H1 (cell line): Measurements from ENCODE around the gene BRSK2. TPM values are rescaled to one million over a fixed set of nuclear protein-coding genes. Genes with fewer than 3 reads are reported as not detected.

Experiments used
- CTCF ChIA-PET: fragments of 300-600 bp; sonication (Branson Sonifier 250); formaldehyde crosslinking; loops from one replicate; lab custom pipeline; 2021; ENCODE audit not compliant: partially characterized antibody; lab: Charles Lee
- POLR2A ChIA-PET: fragments of 300-600 bp; sonication (Branson Sonifier 250); formaldehyde crosslinking; loops from one replicate; lab custom pipeline; 2021; ENCODE audit warnings: inconsistent platforms; ENCODE audit not compliant: partially characterized antibody; lab: Charles Lee
- DNase-seq, 2 experiments: peaks; one replicate each; pipeline versions ENCODE4 v3.0.0 to v3.0.0-alpha.2; 2010 to 2022; ENCODE audit warnings: low spot score in 2 of 2, low read depth in 1 of 2, mixed read lengths in 1 of 2
- FAIRE-seq: peaks from 2 replicates; lab custom pipeline; 2011; peaks lifted over from hg19 to GRCh38; lab: Jason Lieb, UNC
- H2AFZ ChIP-seq: 2 replicates; pipeline ENCODE4 v1.8.1; 2012; ENCODE audit warnings: low read length, inconsistent platforms
- H2AK5ac ChIP-seq: 2 replicates; pipeline ENCODE4 v1.6.1; 2013; ENCODE audit warnings: low read depth, low read length
- H2BK120ac ChIP-seq: replicated peaks from 2 replicates; pipeline ENCODE3; 2013; ENCODE audit warnings: low read depth, low read length, inconsistent platforms
- H2BK12ac ChIP-seq: 2 replicates; pipeline ENCODE4 v1.6.1; 2013; ENCODE audit warnings: low read depth, low read length
- H2BK15ac ChIP-seq: 2 replicates; pipeline ENCODE4 v1.6.1; 2013; ENCODE audit warnings: low read length
- H2BK20ac ChIP-seq: 2 replicates; pipeline ENCODE4 v1.6.1; 2013; ENCODE audit warnings: low read length
- H2BK5ac ChIP-seq: 2 replicates; pipeline ENCODE4 v1.6.1; 2013; ENCODE audit warnings: low read depth, low read length
- H3K14ac ChIP-seq: 2 replicates; pipeline ENCODE4 v1.6.1; 2013; ENCODE audit warnings: inconsistent platforms; ENCODE audit not compliant: insufficient read length
- H3K18ac ChIP-seq: 2 replicates; pipeline ENCODE4 v1.6.1; 2013; ENCODE audit warnings: low read length; ENCODE audit errors: extremely low read depth
- H3K23ac ChIP-seq: 2 replicates; pipeline ENCODE4 v1.6.1; 2013; ENCODE audit warnings: inconsistent platforms; ENCODE audit not compliant: insufficient read length
- H3K23me2 ChIP-seq: 2 replicates; pipeline ENCODE4 v1.6.1; 2013; ENCODE audit warnings: low read depth, low read length
- H3K27ac ChIP-seq: 2 replicates; pipeline ENCODE4 v1.6.1; 2011; ENCODE audit warnings: low read depth, low read length, inconsistent platforms
- H3K27me3 ChIP-seq, 4 experiments: replicated peaks in 1 of 4; 1 replicate in 1 of 4; 2 replicates in 3 of 4; pipeline versions ENCODE4 v1.6.1 to v1.8.1; 2011 to 2013; ENCODE audit warnings: low read length in 3 of 4, mild to moderate bottlenecking in 3 of 4, inconsistent platforms in 2 of 4, mixed read lengths in 2 of 4, moderate library complexity in 1 of 4; ENCODE audit not compliant: control insufficient read depth in 3 of 4, insufficient read depth in 3 of 4; ENCODE audit errors: extremely low read depth in 1 of 4
- H3K36me3 ChIP-seq, 4 experiments: 2 replicates each; pipeline versions ENCODE4 v1.6.1 to v1.8.1; 2011 to 2013; ENCODE audit warnings: mild to moderate bottlenecking in 4 of 4, low read length in 3 of 4, moderate library complexity in 2 of 4, control low read depth in 1 of 4, inconsistent platforms in 1 of 4; ENCODE audit not compliant: insufficient read depth in 4 of 4, control insufficient read depth in 2 of 4
- H3K4ac ChIP-seq: replicated peaks from 2 replicates; pipeline ENCODE3; 2013; ENCODE audit warnings: low read length, low read depth, mixed read lengths, inconsistent platforms; ENCODE audit not compliant: insufficient read length
- H3K4me1 ChIP-seq, 4 experiments: replicated peaks in 1 of 4; 1 replicate in 1 of 4; 2 replicates in 3 of 4; pipeline versions ENCODE4 v1.6.1 to v1.8.1; 2011 to 2013; ENCODE audit warnings: low read length in 3 of 4, inconsistent platforms in 2 of 4, mixed read lengths in 1 of 4; ENCODE audit not compliant: insufficient read depth in 4 of 4, control insufficient read depth in 3 of 4
- H3K4me2 ChIP-seq, 2 experiments: 2 replicates each; pipeline versions ENCODE4 v1.6.1 to v1.8.1; 2011 to 2013; ENCODE audit warnings: low read depth in 2 of 2, low read length in 2 of 2, control low read depth in 1 of 2, inconsistent platforms in 1 of 2, mild to moderate bottlenecking in 1 of 2; ENCODE audit not compliant: insufficient read depth in 1 of 2
- H3K4me3 ChIP-seq, 4 experiments: fragments of 200-600, 300-600 bp in 1 of 4; sonication (generic), shearing (Covaris generic), sonication (Bioruptor Twin) in 1 of 4; 2 replicates each; pipeline versions ENCODE4 v1.5.1 to v1.8.1; 2011 to 2016; ENCODE audit warnings: low read length in 4 of 4, low read depth in 3 of 4, control low read depth in 2 of 4, inconsistent platforms in 2 of 4, mild to moderate bottlenecking in 2 of 4, mixed read lengths in 1 of 4, moderate library complexity in 1 of 4; ENCODE audit not compliant: insufficient read depth in 2 of 4; ENCODE audit errors: extremely low read depth in 1 of 4
- H3K56ac ChIP-seq: replicated peaks from 2 replicates; pipeline ENCODE3; 2013; ENCODE audit warnings: low read depth, mild to moderate bottlenecking, mixed read lengths, low read length, inconsistent platforms; ENCODE audit not compliant: insufficient read length
- H3K79me1 ChIP-seq: 2 replicates; pipeline ENCODE4 v1.6.1; 2013; ENCODE audit warnings: low read depth, low read length, control low read depth
- H3K79me2 ChIP-seq, 2 experiments: 2 replicates each; pipeline versions ENCODE4 v1.6.1 to v1.8.1; 2012 to 2013; ENCODE audit warnings: low read length in 2 of 2, mild to moderate bottlenecking in 2 of 2, inconsistent platforms in 1 of 2; ENCODE audit not compliant: insufficient read depth in 2 of 2, control insufficient read depth in 1 of 2
- H3K9ac ChIP-seq, 4 experiments: replicated peaks in 1 of 4; 1 replicate in 1 of 4; 2 replicates in 3 of 4; pipeline versions ENCODE4 v1.6.1 to v1.8.1; 2011 to 2013; ENCODE audit warnings: low read depth in 3 of 4, low read length in 3 of 4, control low read depth in 2 of 4, mild to moderate bottlenecking in 2 of 4, moderate library complexity in 2 of 4, inconsistent platforms in 1 of 4; ENCODE audit errors: extremely low read depth in 1 of 4
- H3K9me3 ChIP-seq, 2 experiments: 2 replicates each; pipeline versions ENCODE4 v1.6.1 to v1.8.1; 2012 to 2013; ENCODE audit warnings: mild to moderate bottlenecking in 2 of 2, moderate library complexity in 2 of 2, control low read depth in 1 of 2, inconsistent platforms in 1 of 2, low read depth in 1 of 2, low read length in 1 of 2, mixed read lengths in 1 of 2; ENCODE audit not compliant: insufficient read depth in 2 of 2
- H4K20me1 ChIP-seq, 2 experiments: replicated peaks in 1 of 2; 2 replicates each; pipeline versions ENCODE3 to v1.8.1; 2011 to 2013; ENCODE audit warnings: inconsistent platforms in 2 of 2, low read length in 2 of 2, mild to moderate bottlenecking in 1 of 2; ENCODE audit not compliant: insufficient read depth in 2 of 2, control insufficient read depth in 1 of 2
- H4K5ac ChIP-seq: 2 replicates; pipeline ENCODE4 v1.6.1; 2013; ENCODE audit warnings: low read length, low read depth, mixed read lengths, inconsistent platforms; ENCODE audit not compliant: insufficient read length
- H4K8ac ChIP-seq: 2 replicates; pipeline ENCODE4 v1.8.0; 2013; ENCODE audit warnings: mild to moderate bottlenecking, moderate library complexity, low read length, inconsistent platforms; ENCODE audit not compliant: insufficient read depth; ENCODE audit errors: extremely low read depth
- H4K91ac ChIP-seq: replicated peaks from 2 replicates; pipeline ENCODE3; 2013; ENCODE audit warnings: low read length, mixed read lengths, inconsistent platforms; ENCODE audit not compliant: insufficient read length
- BACH1 ChIP-seq: IDR thresholded peaks from 2 replicates; pipeline ENCODE4 v1.6.1; 2012; ENCODE audit warnings: low read length, improper control_type of control experiment
- EP300 ChIP-seq, 2 experiments: IDR thresholded peaks; 1 replicate in 1 of 2; 2 replicates in 1 of 2; pipeline ENCODE4 v1.6.1; 2011 to 2012; ENCODE audit warnings: low read depth in 2 of 2, low read length in 2 of 2, mild to moderate bottlenecking in 2 of 2, borderline replicate concordance in 1 of 2, inconsistent platforms in 1 of 2, moderate library complexity in 1 of 2
- POU5F1 ChIP-seq: IDR thresholded peaks from 2 replicates; pipeline ENCODE4 v1.6.1; 2011; ENCODE audit warnings: low read depth, mild to moderate bottlenecking, low read length, moderate library complexity
- RBBP5 ChIP-seq: IDR thresholded peaks from 2 replicates; pipeline ENCODE4 v1.7.1; 2012; ENCODE audit warnings: low read depth, mild to moderate bottlenecking, inconsistent platforms, low read length, moderate library complexity, borderline replicate concordance
- SP4 ChIP-seq: IDR thresholded peaks from 2 replicates; pipeline ENCODE4 v1.6.1; 2012; ENCODE audit warnings: low read length, inconsistent platforms
- ZNF274 ChIP-seq: IDR thresholded peaks from 2 replicates; pipeline ENCODE4 v1.7.0; 2012; ENCODE audit warnings: low read length, borderline replicate concordance; ENCODE audit errors: extremely low read depth
- WGBS, 2 experiments: shearing (Covaris generic) in 1 of 2; methylation state at CpG; one replicate each; pipeline versions ENCODE4 v1.1.6 to v1.1.7; 2013 to 2015; ENCODE audit warnings: low lambda C conversion rate in 2 of 2, mixed read lengths in 2 of 2, inconsistent platforms in 1 of 2, low coverage in 1 of 2, missing lambda C conversion rate in 1 of 2; ENCODE audit not compliant: insufficient replicate concordance in 2 of 2, insufficient coverage in 1 of 2, insufficient read length in 1 of 2; ENCODE audit errors: extremely low coverage in 1 of 2, missing lambda C conversion rate in 1 of 2; 5-methylcytosine and 5-hydroxymethylcytosine counted together
- polyA plus RNA-seq, 7 experiments: library from polyadenylated mRNA; depleted of rRNA in 3 of 7; stranded (reverse) in 5 of 7; unstranded in 2 of 7; fragments of >200 nt in 5 of 7; fragments of 200-250 nt in 2 of 7; gene quantifications; 1 replicate in 5 of 7; 2 replicates in 1 of 7; 4 replicates in 1 of 7; pipeline versions ENCODE4 v1.2.1 to v1.2.3, GENCODE V29; 2011 to 2013; ENCODE audit warnings: missing spikeins in 2 of 7, mixed read lengths in 2 of 7
- total RNA-seq: library from RNA; stranded (reverse); fragmentation: NEBNext Ultra II Directional; extraction: Animal tissue kit (Norgen Biotek cat#: 25700); gene quantifications from 2 replicates; pipeline ENCODE4 v1.2.1, GENCODE V29; 2021

The BRSK2 gene
- total and polyA plus RNA-seq, 2 of the 8 experiments (the other 6 are each of a cell fraction or from before 2014, with no cell fraction given), result 17.3 to 27.1 TPM

- CTCF ChIA-PET, result interaction anchor here (1.4 kb wide), 1 partner anchor 14 kb away, joined by 3 read pairs; no protein-coding TSS in a partner anchor
- H3K4me2 ChIP-seq, result no peak overlapping the region
- H4K8ac ChIP-seq, result no peak overlapping the region; the same call in 1 of the 2 replicates
- peaks cover 8 to 19% of the 10 kb centered on the region in 2 experiments for H4K20me1 ChIP-seq
- H2BK12ac ChIP-seq, result no peak overlapping the region
- H3K27ac ChIP-seq, result no peak overlapping the region
- no peak overlapping the region for H2AFZ ChIP-seq
- DNase-seq, result no peak
- POLR2A ChIA-PET, result no interaction called here
- no peak overlapping the region for H3K23ac ChIP-seq
- no peak overlapping the region for H4K5ac ChIP-seq
- no peak overlapping the region for H3K14ac ChIP-seq
- H3K27me3 ChIP-seq, result no peaks in the 10 kb centered on the region
- H2AK5ac ChIP-seq, result no peak overlapping the region
- H3K4me3 ChIP-seq, result no peak overlapping the region
- no peak overlapping the region for H3K56ac ChIP-seq
- no peak overlapping the region for H2BK15ac ChIP-seq
- no peaks in the 10 kb centered on the region for H3K23me2 ChIP-seq
- H2BK20ac ChIP-seq, result no peak overlapping the region
- FAIRE-seq, result no peak
- H3K9ac ChIP-seq, result no peak overlapping the region
- H3K18ac ChIP-seq, result no peak overlapping the region
- H3K4ac ChIP-seq, result no peak overlapping the region
- peaks cover 4% of the 10 kb centered on the region for H3K79me1 ChIP-seq
- 91% methylated on average over 11 of the region's 11 CpGs; no CpG with 5 or more reads in 1 of the 2 experiments for WGBS, 2 experiments
- H2BK120ac ChIP-seq, result no peak overlapping the region
- H3K36me3 ChIP-seq, result peaks cover 0 to 11% (median 2%) of the 10 kb centered on the region in 4 experiments; a peak in 2 of 8 replicates
- peaks cover 0 to 16% (median 9%) of the 10 kb centered on the region in 4 experiments; a peak in 6 of 7 replicates for H3K4me1 ChIP-seq
- no peak overlapping the region for H4K91ac ChIP-seq
- H3K9me3 ChIP-seq, result no peaks in the 10 kb centered on the region
- no peak overlapping the region for H2BK5ac ChIP-seq
- H3K79me2 ChIP-seq, result no peaks in the 10 kb centered on the region; a peak in 1 of 4 replicates
- TF ChIP-seq EP300 (IDR thresholded peaks at IDR 0.05; ENCODE audit: borderline replicate concordance in 1 of 2, low read depth in 2 of 2, low read length in 2 of 2), result no peak
- TF ChIP-seq POU5F1, result no peak
- no peak for TF ChIP-seq RBBP5
- no peak for TF ChIP-seq BACH1
- no peak for TF ChIP-seq ZNF274
- no peak for TF ChIP-seq SP4
Observed at GRCh38 chr11:1438967-1439330, 49.2 kb downstream of the BRSK2 start.
